Mucosa of stomach (tissue), 1 donor: ENCODE measurements around the gene ATAD3A.
A peak's percentile ranks its signal among the peaks of the same experiment; 100 is the strongest.

Experiments
- H3K27me3 ChIP-seq: one replicate; pipeline ENCODE4 v1.7.0; 2013; ENCODE audit warnings: mild to moderate bottlenecking, low read length; ENCODE audit not compliant: control insufficient read depth, insufficient read depth
- H3K36me3 ChIP-seq: one replicate; pipeline ENCODE4 v1.7.0; 2013; ENCODE audit warnings: low read length; ENCODE audit not compliant: control insufficient read depth, insufficient read depth
- H3K4me1 ChIP-seq: one replicate; pipeline ENCODE4 v1.7.0; 2013; ENCODE audit warnings: mild to moderate bottlenecking, low read length; ENCODE audit not compliant: control insufficient read depth, insufficient read depth
- H3K4me3 ChIP-seq: one replicate; pipeline ENCODE4 v1.7.0; 2013; ENCODE audit warnings: low read length
- H3K9ac ChIP-seq: one replicate; pipeline ENCODE4 v1.7.0; 2013; ENCODE audit warnings: mild to moderate bottlenecking, low read length, moderate library complexity
- H3K9me3 ChIP-seq: one replicate; pipeline ENCODE4 v1.7.0; 2013; ENCODE audit warnings: mild to moderate bottlenecking, low read length, moderate library complexity; ENCODE audit not compliant: control insufficient read depth
- donor health status: Pancreatic carcinoma.

ATAD3A gene

DNA sequence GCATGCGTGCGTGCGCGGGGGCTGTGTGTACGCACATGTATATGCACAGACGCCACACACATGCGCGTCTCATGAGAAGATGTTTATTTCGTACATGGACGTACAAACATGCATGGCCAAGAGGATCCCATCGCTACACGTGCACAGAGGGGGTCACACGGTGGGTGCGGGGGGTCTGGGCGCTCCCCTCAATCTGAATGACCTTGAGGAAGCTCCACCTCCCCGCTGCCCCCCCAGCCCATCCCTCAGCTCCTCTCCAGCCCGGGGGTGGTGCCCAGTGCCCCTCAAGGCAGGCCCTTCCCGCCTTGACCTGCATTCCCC, 27.0 kb downstream of the ATAD3A start:
- H3K4me1 ChIP-seq, result peaks cover 8% of the 10 kb centered on the region
- H3K4me3 ChIP-seq, result no peak overlapping the region
- no peaks in the 10 kb centered on the region for H3K27me3 ChIP-seq
- no peaks in the 10 kb centered on the region for H3K9me3 ChIP-seq
- H3K36me3 ChIP-seq, result no peaks in the 10 kb centered on the region
- H3K9ac ChIP-seq, result no peak overlapping the region

DNA sequence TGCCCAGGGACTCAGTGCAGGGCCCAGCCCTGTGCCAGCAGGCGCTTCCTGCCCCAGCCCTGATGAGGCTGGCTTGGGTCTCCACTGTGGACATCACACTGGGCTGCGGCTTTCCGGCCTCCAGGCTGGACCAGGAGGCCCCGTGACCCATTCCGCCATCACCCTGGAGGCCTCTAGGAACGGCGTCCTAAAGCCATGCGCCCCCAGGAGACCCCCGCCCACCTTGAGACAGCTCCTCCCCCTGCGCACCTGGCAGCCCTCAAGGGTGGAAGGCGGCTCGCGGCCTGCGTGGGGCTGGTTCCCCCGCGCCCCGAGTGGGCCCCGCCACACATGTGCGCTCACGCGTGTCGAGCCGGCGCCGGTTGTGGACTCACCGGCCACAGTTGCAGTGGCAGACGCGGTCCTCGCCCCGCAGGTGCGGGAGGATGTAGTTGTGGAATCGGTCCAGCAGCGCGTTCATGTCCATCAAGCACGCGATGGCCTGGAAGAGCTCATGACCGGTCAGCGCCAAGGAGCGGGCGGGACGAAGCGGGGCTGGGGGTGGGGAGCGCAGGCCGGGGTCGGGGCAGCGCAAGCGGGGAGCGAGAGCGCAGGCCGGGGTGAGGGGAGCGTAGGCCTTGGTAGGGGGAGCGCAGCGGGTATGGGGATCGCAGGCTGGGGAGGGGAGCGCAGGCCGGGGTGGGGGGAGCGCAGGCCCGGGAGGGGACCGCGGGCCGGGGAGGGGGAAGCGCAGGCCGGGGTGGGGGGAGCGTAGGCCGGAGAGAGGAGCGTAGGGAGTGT, 27.5 kb downstream of the ATAD3A start:
- Histone ChIP-seq H3K9ac (no peak overlapping the region), H3K9me3 (no peaks in the 10 kb centered on the region), H3K36me3 (no peaks in the 10 kb centered on the region)

DNA sequence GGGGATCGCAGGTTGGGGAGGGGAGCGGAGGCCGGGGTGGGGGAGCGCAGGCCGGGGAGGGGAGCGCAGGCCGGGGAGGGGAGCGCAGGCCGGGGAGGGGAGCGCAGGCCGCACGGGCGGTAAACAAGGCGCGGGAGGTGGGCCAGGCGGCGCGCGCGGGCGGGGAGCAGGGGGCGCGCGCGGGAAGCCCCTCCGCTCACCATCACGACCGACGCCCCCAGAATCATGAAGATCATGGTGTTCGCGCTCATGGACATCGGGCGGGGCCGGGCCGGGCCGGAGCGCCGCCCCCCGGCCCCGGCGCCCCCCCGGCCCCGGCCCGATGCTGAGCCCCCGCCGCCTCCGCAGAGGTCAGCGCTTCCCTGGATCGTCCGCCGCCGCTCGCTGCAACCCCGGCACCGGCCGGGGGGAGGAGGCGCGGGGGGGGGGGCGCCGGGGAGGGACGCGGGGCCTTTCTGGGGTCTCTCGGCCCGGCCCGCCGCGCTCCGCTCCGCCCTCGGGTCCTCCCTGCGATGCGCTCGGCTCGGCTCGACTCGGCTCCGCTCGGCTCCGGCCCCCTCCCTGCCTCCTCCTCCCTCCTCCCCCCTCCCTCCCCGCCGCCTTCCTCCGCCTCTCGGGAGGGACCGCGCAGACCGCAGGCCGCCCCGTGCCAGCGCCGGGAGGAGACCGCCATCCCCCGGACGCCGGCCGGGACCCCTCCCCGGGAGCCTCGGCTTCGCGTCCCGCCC, 28.3 kb downstream of the ATAD3A start, which contains the start of gene TMEM240:
Gene TMEM240, minus strand, starts transcription at position 535 of the 728 bp plus-strand sequence. Its CDS starts 278 bp downstream, at position 257.
- no peaks in the 10 kb centered on the region for H3K36me3 ChIP-seq
- H3K9me3 ChIP-seq, result no peaks in the 10 kb centered on the region
- H3K4me1 ChIP-seq, result peaks cover 8% of the 10 kb centered on the region
- H3K4me3 ChIP-seq, result no peak within 1 kb of the TSS
- peak within 1 kb of the TSS; percentile 39 for H3K9ac ChIP-seq
- H3K27me3 ChIP-seq, result no peaks in the 10 kb centered on the region

More for the DNA sequence above, 27.5 kb downstream of the ATAD3A start:
- Histone ChIP-seq H3K4me1 (peaks cover 8% of the 10 kb centered on the region), H3K4me3 (no peak overlapping the region), H3K27me3 (no peaks in the 10 kb centered on the region)

DNA sequence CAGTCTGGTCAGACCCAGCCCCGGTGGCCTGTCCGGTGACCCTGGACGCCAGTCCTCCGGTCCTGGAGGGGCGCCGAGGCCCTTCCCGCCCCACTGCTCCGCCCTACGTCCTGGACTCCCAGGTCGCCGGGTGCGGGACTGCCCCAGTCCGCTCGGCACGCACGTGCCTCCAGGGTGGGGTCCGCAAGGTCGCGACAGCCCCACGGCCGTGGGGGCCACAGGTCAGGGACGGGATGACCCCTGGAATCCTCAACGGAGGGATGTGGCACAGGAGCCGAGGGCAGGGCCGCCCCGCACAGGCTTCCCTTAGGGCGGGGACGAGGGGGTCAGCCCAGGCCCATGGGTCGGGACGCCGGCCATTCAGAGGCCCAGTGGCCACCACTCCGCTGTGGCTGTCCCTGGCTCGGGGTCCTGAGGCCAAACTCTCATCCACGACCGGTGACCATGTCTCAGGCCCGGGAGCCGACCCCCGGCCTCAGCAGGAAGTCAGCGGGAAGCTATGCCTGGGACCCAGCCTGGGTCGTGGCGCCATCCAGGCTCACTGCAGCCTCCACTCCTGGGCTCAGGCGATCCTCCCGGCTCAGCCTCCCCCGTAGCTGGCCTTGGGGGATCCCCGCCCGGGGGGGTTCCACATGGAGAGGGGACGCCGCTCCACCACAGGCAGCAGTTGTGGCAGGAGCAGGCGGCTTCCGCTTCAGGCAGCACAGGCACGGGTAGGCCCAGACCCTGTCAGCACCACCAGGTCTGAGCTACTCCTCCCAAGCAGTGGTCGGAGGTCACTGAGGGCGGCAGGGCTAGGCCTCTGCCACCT, 29.1 kb downstream of the ATAD3A start:
- Histone ChIP-seq H3K4me1 (peaks cover 8% of the 10 kb centered on the region), H3K36me3 (no peaks in the 10 kb centered on the region), H3K9ac (peak overlapping the region; percentile 39), H3K9me3 (no peaks in the 10 kb centered on the region), H3K4me3 (no peak overlapping the region), H3K27me3 (no peaks in the 10 kb centered on the region)

- Histone ChIP-seq H3K4me1 (peaks cover 8% of the 10 kb centered on the region), H3K4me3 (no peak overlapping the region), H3K27me3 (no peaks in the 10 kb centered on the region), H3K36me3 (no peaks in the 10 kb centered on the region), H3K9me3 (no peaks in the 10 kb centered on the region), H3K9ac (no peak overlapping the region)
Measured at GRCh38 chr1:1541956-1542765, 30.2 kb downstream of the ATAD3A start.

- H3K4me3 ChIP-seq, result no peak overlapping the region
- H3K27me3 ChIP-seq, result no peaks in the 10 kb centered on the region
- H3K36me3 ChIP-seq, result no peaks in the 10 kb centered on the region
- H3K4me1 ChIP-seq, result peaks cover 8% of the 10 kb centered on the region
- H3K9ac ChIP-seq, result no peak overlapping the region
- no peaks in the 10 kb centered on the region for H3K9me3 ChIP-seq
Measured at GRCh38 chr1:1542766-1543705, 31.1 kb downstream of the ATAD3A start.

GRCh38 chr1:1543706-1544099, 31.7 kb downstream of the ATAD3A start:
- Histone ChIP-seq H3K36me3 (no peaks in the 10 kb centered on the region), H3K4me1 (peaks cover 8% of the 10 kb centered on the region), H3K4me3 (no peak overlapping the region), H3K9ac (no peak overlapping the region), H3K9me3 (no peaks in the 10 kb centered on the region), H3K27me3 (no peaks in the 10 kb centered on the region)

DNA sequence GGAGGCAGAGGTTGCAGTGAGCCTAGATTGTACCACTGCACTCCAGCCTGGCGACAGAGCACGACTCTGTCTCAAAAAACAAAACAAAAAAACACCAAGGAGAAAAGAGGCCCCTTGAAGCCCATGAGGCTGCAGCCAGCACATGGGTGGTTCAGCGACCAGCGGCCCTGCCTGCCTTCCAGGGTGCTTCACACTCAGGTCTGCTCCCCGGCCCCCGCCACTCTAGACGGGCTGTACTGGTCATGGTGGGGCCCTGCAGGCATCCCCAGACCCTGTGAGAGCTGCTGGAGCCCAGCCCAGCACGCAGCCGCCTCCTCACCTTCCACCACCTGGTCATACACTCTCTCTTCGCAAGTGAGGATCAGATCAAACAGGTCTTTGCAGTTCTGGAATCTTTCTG, 32.6 kb downstream of the ATAD3A start:
- H3K4me3 ChIP-seq, result no peak overlapping the region
- no peaks in the 10 kb centered on the region for H3K36me3 ChIP-seq
- H3K9me3 ChIP-seq, result no peaks in the 10 kb centered on the region
- H3K9ac ChIP-seq, result no peak overlapping the region
- no peaks in the 10 kb centered on the region for H3K27me3 ChIP-seq
- peaks cover 8% of the 10 kb centered on the region for H3K4me1 ChIP-seq

GRCh38 chr1:1545946-1546737, 34.2 kb downstream of the ATAD3A start:
- Histone ChIP-seq H3K27me3 (no peaks in the 10 kb centered on the region), H3K4me1 (peaks cover 4% of the 10 kb centered on the region), H3K9ac (no peak overlapping the region), H3K9me3 (no peaks in the 10 kb centered on the region), H3K4me3 (no peak overlapping the region), H3K36me3 (no peaks in the 10 kb centered on the region)

GRCh38 chr1:1547011-1547410, 35.0 kb downstream of the ATAD3A start:
- Histone ChIP-seq H3K27me3 (no peaks in the 10 kb centered on the region), H3K9me3 (no peaks in the 10 kb centered on the region), H3K4me3 (no peak overlapping the region), H3K36me3 (no peaks in the 10 kb centered on the region), H3K9ac (no peak overlapping the region), H3K4me1 (peaks cover 4% of the 10 kb centered on the region)
